IMR-90 (cell line): ENCODE data around the gene POLR2L. TPM values are rescaled to one million over a fixed set of nuclear protein-coding genes. Genes with fewer than 3 reads are reported as not detected.

Source experiments
- ATAC-seq: fragments of 200-7000 bp; cut with Tn5 transposase; 2 replicates; pipeline ENCODE4 v1.9.1; 2020; ENCODE audit warnings: low read depth, mild to moderate bottlenecking, moderate library complexity
- BruUV-seq: library from RNA; stranded (reverse); fragments of 400-500 nt; replicated peaks from 2 replicates; lab custom pipeline; 2021; lab: Mats Ljungman, UMichigan
- CTCF ChIA-PET: fragments of 300-600 bp; formaldehyde crosslinking; extraction: SDS; loops from one replicate; lab custom pipeline; 2021; ENCODE audit warnings: antibody characterized with exemption; lab: Yijun Ruan, JAX
- POLR2A ChIA-PET: fragments of 300-600 bp; sonication (Branson Sonifier 250); formaldehyde crosslinking; loops from one replicate; lab custom pipeline; 2022; ENCODE audit warnings: antibody characterized with exemption; ENCODE audit not compliant: unreplicated experiment; lab: Charles Lee
- DNase-seq: peaks from one replicate; pipeline ENCODE4 v3.0.0; 2013
- H2AFZ ChIP-seq: replicated peaks from 2 replicates; pipeline ENCODE3; 2013; ENCODE audit warnings: low read length, mild to moderate bottlenecking; ENCODE audit not compliant: poor library complexity
- H2AK5ac ChIP-seq: 2 replicates; pipeline ENCODE4 v1.6.1; 2013; ENCODE audit warnings: low read depth, low read length, inconsistent platforms
- H2AK9ac ChIP-seq: replicated peaks from 2 replicates; pipeline ENCODE3; 2013; ENCODE audit warnings: mild to moderate bottlenecking, low read depth, low read length, moderate library complexity; ENCODE audit not compliant: poor library complexity
- H2BK120ac ChIP-seq: 2 replicates; pipeline ENCODE4 v1.6.1; 2013; ENCODE audit warnings: low read depth, low read length, inconsistent platforms
- H2BK15ac ChIP-seq: 3 replicates; pipeline ENCODE4 v1.6.1; 2013; ENCODE audit warnings: low read depth, low read length, inconsistent platforms
- H2BK20ac ChIP-seq: 2 replicates; pipeline ENCODE4 v1.6.1; 2013; ENCODE audit warnings: low read depth, mild to moderate bottlenecking, inconsistent platforms, low read length, moderate library complexity
- H2BK5ac ChIP-seq: 2 replicates; pipeline ENCODE4 v1.6.1; 2013; ENCODE audit warnings: mild to moderate bottlenecking, low read depth, low read length, inconsistent platforms; ENCODE audit not compliant: poor library complexity, severe bottlenecking
- H3K14ac ChIP-seq: replicated peaks from 2 replicates; pipeline ENCODE4 v1.6.1; 2013; ENCODE audit warnings: low read depth, low read length, inconsistent platforms
- H3K18ac ChIP-seq: 2 replicates; pipeline ENCODE4 v1.6.1; 2013; ENCODE audit warnings: low read depth, low read length, control low read depth
- H3K23ac ChIP-seq: 2 replicates; pipeline ENCODE4 v1.6.1; 2013; ENCODE audit warnings: low read depth, low read length, inconsistent platforms
- H3K27ac ChIP-seq: 2 replicates; pipeline ENCODE4 v1.5.1; 2013; ENCODE audit warnings: mild to moderate bottlenecking, control low read depth, low read length; ENCODE audit not compliant: insufficient read depth
- H3K27me3 ChIP-seq: 2 replicates; pipeline ENCODE4 v1.6.1; 2013; ENCODE audit warnings: low read length; ENCODE audit not compliant: control insufficient read depth, insufficient read depth
- H3K36me3 ChIP-seq: 2 replicates; pipeline ENCODE4 v1.6.1; 2013; ENCODE audit warnings: low read length, mixed read lengths; ENCODE audit not compliant: control insufficient read depth, insufficient read depth
- H3K4ac ChIP-seq: 2 replicates; pipeline ENCODE4 v1.6.1; 2013; ENCODE audit warnings: low read depth, low read length, inconsistent platforms
- H3K4me1 ChIP-seq: 2 replicates; pipeline ENCODE4 v1.6.1; 2013; ENCODE audit warnings: low read length, mixed read lengths; ENCODE audit not compliant: control insufficient read depth, insufficient read depth
- H3K4me2 ChIP-seq: 2 replicates; pipeline ENCODE4 v1.6.1; 2013; ENCODE audit warnings: low read depth, mild to moderate bottlenecking, control low read depth, low read length, moderate library complexity
- H3K4me3 ChIP-seq: 2 replicates; pipeline ENCODE4 v1.5.1; 2013; ENCODE audit warnings: low read depth, mild to moderate bottlenecking, control low read depth, low read length, moderate library complexity; ENCODE audit not compliant: insufficient read depth
- H3K56ac ChIP-seq: 2 replicates; pipeline ENCODE4 v1.6.1; 2013; ENCODE audit warnings: low read length, inconsistent platforms; ENCODE audit not compliant: insufficient read depth; ENCODE audit errors: extremely low read depth
- H3K79me1 ChIP-seq, 2 experiments: 2 replicates each; pipeline ENCODE4 v1.6.1; 2013; ENCODE audit warnings: low read length in 2 of 2, inconsistent platforms in 1 of 2, low read depth in 1 of 2
- H3K9ac ChIP-seq: 2 replicates; pipeline ENCODE4 v1.6.1; 2013; ENCODE audit warnings: low read depth, low read length, control low read depth
- H3K9me1 ChIP-seq: 2 replicates; pipeline ENCODE4 v1.6.1; 2013; ENCODE audit warnings: low read length, inconsistent platforms; ENCODE audit not compliant: insufficient read depth
- H3K9me3 ChIP-seq: 2 replicates; pipeline ENCODE4 v1.6.1; 2013; ENCODE audit warnings: low read length; ENCODE audit not compliant: control insufficient read depth, insufficient read depth
- H4K20me1 ChIP-seq: 2 replicates; pipeline ENCODE4 v1.6.1; 2013; ENCODE audit warnings: low read length, inconsistent platforms; ENCODE audit not compliant: insufficient read depth
- H4K5ac ChIP-seq: 2 replicates; pipeline ENCODE4 v1.6.1; 2013; ENCODE audit warnings: mild to moderate bottlenecking, low read depth, low read length, control low read depth
- H4K8ac ChIP-seq, 2 experiments: 2 replicates each; pipeline ENCODE4 v1.6.1; 2013; ENCODE audit warnings: low read depth in 2 of 2, low read length in 2 of 2, control low read depth in 1 of 2, inconsistent platforms in 1 of 2
- H4K91ac ChIP-seq: 2 replicates; pipeline ENCODE4 v1.6.1; 2013; ENCODE audit warnings: low read depth, low read length, inconsistent platforms; ENCODE audit not compliant: insufficient read depth
- BHLHE40 ChIP-seq: fragments of 150-350 bp; IDR thresholded peaks from 2 replicates; pipeline ENCODE4 v1.6.1; 2016; ENCODE audit warnings: mild to moderate bottlenecking, low read depth, low read length
- FOS ChIP-seq: fragments of 150-350 bp; IDR thresholded peaks from 2 replicates; pipeline ENCODE4 v1.6.1; 2016; ENCODE audit warnings: low read depth, low read length
- MXI1 ChIP-seq: IDR thresholded peaks from 2 replicates; pipeline ENCODE4 v1.6.1; 2012; ENCODE audit warnings: low read depth, mild to moderate bottlenecking, low read length, moderate library complexity, borderline replicate concordance
- RAD21 ChIP-seq: IDR thresholded peaks from 2 replicates; pipeline ENCODE4 v1.6.1; 2012; ENCODE audit warnings: low read length, improper control_type of control experiment
- RFX5 ChIP-seq: IDR thresholded peaks from 2 replicates; pipeline ENCODE4 v1.8.0; 2012; ENCODE audit warnings: low read depth, mild to moderate bottlenecking, low read length, moderate library complexity
- WGBS, 2 experiments: methylation state at CpG; one replicate each; pipeline versions ENCODE4 v1.1.5 to v1.1.7; 2013; ENCODE audit warnings: missing lambda C conversion rate in 2 of 2; ENCODE audit not compliant: insufficient read length in 1 of 2; ENCODE audit errors: extremely low coverage in 2 of 2; 5-methylcytosine and 5-hydroxymethylcytosine counted together
- dilution Hi-C: fragments of 300-500 bp; cut with HindIII; formaldehyde crosslinking; loops from one replicate; pipeline ENCODE4 v1.14.3; 2018; ENCODE audit warnings: low sequenced_read_pairs; ENCODE audit not compliant: unreplicated experiment
- in situ Hi-C: fragments of 300-500 bp; cut with MboI; formaldehyde crosslinking; loops from 3 replicates; pipeline ENCODE4 v1.14.3; 2019; ENCODE audit warnings: low sequenced_read_pairs, inconsistent platforms, mixed read lengths
- intact Hi-C: fragments of 100-400 bp; cut with micrococcal nuclease; formaldehyde crosslinking; loops from 2 replicates; pipeline ENCODE4 v1.10.0; 2022
- polyA plus RNA-seq, 3 experiments: library from polyadenylated mRNA; depleted of rRNA; stranded (reverse); fragments of >200 nt; gene quantifications; 2 replicates each; pipeline ENCODE4 v1.2.3, GENCODE V29; 2012; ENCODE audit warnings: low replicate concordance in 1 of 3
- total RNA-seq: library from RNA; depleted of rRNA; stranded (reverse); fragments of >200 nt; gene quantifications from 2 replicates; pipeline ENCODE4 v1.2.3, GENCODE V29; 2012

The POLR2L gene
- total and polyA plus RNA-seq, 2 of the 4 experiments (the other 2 are of a cell fraction) = 44.4 to 416 TPM

DNA sequence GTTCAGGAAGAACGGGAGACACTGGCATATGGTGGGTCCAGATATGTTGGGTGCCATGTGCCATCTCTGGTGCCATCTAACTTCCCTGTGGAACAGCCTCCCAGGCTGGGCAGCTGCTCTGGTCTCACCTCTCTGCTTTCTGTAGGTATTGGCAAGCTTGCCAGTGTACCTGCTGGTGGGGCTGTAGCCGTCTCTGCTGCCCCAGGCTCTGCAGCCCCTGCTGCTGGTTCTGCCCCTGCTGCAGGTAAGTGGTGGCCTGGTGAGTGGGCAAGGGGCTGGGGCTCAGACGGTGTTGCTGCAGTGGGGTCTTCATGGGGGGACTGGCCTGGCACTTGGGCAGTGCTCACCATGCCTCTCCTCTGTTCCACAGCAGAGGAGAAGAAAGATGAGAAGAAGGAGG is 29.9 kb downstream of the POLR2L start:
- Histone ChIP-seq H3K36me3 (peaks cover 30% of the 10 kb centered on the region), H4K20me1 (peaks cover 38% of the 10 kb centered on the region), H3K9me1 (no peaks in the 10 kb centered on the region), H3K23ac (no peak overlapping the region), H4K5ac (no peak overlapping the region), H3K9ac (no peak overlapping the region), H3K9me3 (no peaks in the 10 kb centered on the region), H2AK5ac (no peak overlapping the region), H3K18ac (no peak overlapping the region), H2BK120ac (no peak overlapping the region), H3K56ac (no peak overlapping the region), H2BK15ac (no peak overlapping the region), H3K4me1 (peaks cover 6% of the 10 kb centered on the region), H3K4ac (no peak overlapping the region), H3K27ac (no peak overlapping the region), H2AK9ac (no peak overlapping the region), H4K91ac (no peak overlapping the region), H2AFZ (no peak overlapping the region), H2BK5ac (no peak overlapping the region), H2BK20ac (no peak overlapping the region), H3K27me3 (no peaks in the 10 kb centered on the region), H3K79me1 (peaks cover 27 to 53% of the 10 kb centered on the region in 2 experiments), H3K4me3 (no peak overlapping the region), H3K4me2 (no peak overlapping the region), H3K14ac (no peak overlapping the region), H4K8ac (no peak overlapping the region)
- TF ChIP-seq BHLHE40 (no peak), MXI1 (no peak), RAD21 (no peak), RFX5 (no peak), FOS (no peak)
- CTCF ChIA-PET = no interaction called here
- WGBS, 2 experiments = no CpG with 5 or more reads among the region's 3 CpGs
- dilution Hi-C loops = no loop called here
- in situ Hi-C loops = no loop called here
- no TSS peak for BruUV-seq
- no peak for DNase-seq
- no peak for ATAC-seq
- POLR2A ChIA-PET = no interaction called here
- intact Hi-C loops = no loop called here
